C4-2B (cell line): ENCODE data around the gene ATAT1.

ENCODE experiments used
- H3K27ac ChIP-seq: fragments of 450-650 bp; 2 replicates; pipeline ENCODE4 v1.5.1; 2017
- CTCF ChIP-seq: fragments of 450-650 bp; conservative IDR thresholded peaks from 2 replicates; pipeline ENCODE4 v1.5.1; 2017; ENCODE audit warnings: mild to moderate bottlenecking
- ZFX ChIP-seq: fragments of 450-650 bp; IDR thresholded peaks from 2 replicates; pipeline ENCODE4 v1.6.1; 2017

The ATAT1 gene

GRCh38 chr6:30683980-30684338 is 57.3 kb downstream of the ATAT1 start:
- TF ChIP-seq ZFX (no peak), CTCF (no peak)
- H3K27ac ChIP-seq, result no peak overlapping the region

GRCh38 chr6:30684386-30685156 is 57.9 kb downstream of the ATAT1 start:
- H3K27ac ChIP-seq, result no peak overlapping the region

GRCh38 chr6:30685157-30686008 is 58.7 kb downstream of the ATAT1 start:
- no peak overlapping the region for H3K27ac ChIP-seq
- TF ChIP-seq CTCF, result no peak
- no peak for TF ChIP-seq ZFX

More at GRCh38 chr6:30684386-30685156, 57.9 kb downstream of the ATAT1 start:
- TF ChIP-seq CTCF, result no peak
- no peak for TF ChIP-seq ZFX

DNA sequence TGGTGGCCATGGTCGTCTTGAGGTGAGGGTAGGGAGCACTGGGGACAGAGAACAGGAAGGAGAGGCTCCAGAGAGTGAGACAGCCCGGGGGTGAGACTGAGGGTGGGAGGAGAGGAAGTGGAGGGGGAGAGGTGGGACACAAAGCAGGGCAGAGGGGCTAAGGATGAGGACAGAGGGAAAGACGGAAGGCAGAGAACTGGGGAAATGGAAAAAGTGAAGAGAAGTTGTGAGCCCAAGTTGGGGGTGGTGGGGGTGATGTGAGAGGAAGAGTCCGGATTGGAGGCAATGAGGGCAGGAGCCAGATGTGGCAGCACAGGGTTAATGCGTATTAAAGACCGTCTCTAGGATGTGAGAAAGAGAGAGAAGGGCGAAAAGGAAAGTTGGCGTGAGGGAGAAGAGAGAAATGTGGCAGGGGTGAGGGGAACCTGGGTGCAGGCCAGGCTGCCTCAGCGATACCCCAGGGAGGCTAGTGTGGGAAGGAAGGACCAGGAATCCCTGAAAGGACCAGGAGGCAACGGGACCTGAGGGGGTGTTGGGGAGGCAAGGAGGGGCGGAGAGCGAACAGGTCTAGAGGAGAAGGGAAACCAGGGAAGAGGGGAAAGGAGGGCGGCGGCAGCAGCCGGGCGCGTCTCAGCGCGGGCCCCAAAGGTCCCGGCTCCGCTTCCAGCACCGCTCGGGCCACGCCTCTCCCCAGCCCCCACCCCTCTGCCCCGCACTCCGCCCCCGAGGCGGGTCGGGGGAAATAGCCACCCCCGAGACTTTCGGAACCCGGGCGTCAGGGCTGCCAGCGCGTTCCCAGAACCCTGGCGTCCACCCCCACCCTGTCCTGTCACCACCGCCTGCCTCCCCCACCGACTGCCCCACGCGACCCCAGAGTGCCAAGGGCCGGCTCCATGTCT is 59.6 kb downstream of the ATAT1 start, which contains the start of gene PPP1R18:
Gene PPP1R18, minus strand, starts transcription at position 637 of the 899 bp plus-strand sequence. Its CDS starts 627 bp downstream, at position 10.
- TF ChIP-seq CTCF (no peak), ZFX (no peak)

GRCh38 chr6:30686908-30687658 is 60.4 kb downstream of the ATAT1 start:
- TF ChIP-seq ZFX (no peak), CTCF (no peak)
- H3K27ac ChIP-seq, result peak overlapping the region; percentile 65

More for the DNA sequence above, 59.6 kb downstream of the ATAT1 start, which contains the start of gene PPP1R18:
- peak within 1 kb of the TSS; percentile 65 for H3K27ac ChIP-seq

DNA sequence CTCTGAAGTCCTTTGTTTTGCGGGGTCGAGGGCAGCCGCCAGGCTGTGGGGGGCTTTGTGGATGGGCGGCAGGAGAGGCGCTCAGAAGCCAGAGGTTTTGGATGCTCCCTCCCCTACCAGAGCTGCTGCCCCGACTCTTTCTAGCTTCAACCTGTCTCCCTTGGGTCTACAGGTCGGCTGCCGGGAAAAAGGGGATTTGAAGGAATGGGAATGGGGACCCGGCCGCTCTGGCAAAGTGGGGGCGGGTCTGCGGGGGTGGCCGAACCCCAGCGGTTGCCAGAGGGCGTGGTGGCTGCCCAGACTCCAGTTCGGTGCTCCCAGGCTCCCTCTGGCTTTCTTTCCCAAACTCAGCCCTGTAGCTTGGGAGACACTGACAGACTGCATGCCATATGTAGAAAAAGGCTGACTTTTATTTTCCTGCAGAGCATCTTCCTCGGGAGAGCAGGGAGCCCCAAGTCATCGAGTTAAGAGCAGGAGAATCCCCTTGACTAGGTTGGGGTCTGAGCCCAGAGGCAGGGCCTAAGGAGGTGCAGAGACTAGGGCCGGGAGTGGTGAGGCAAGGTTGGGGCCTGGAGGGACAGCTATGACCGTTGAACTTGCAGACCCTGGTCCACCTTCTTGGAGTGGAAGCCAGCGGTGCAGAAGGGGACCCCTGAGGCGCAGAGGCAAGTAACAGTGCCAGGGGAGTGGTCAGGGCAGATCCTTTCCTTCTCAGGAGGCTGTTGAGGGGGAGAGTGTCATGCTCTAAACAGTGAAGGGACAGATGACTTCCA is 61.2 kb downstream of the ATAT1 start:
- TF ChIP-seq ZFX, result no peak
- TF ChIP-seq CTCF, result no peak
- H3K27ac ChIP-seq, result peak overlapping the region; percentile 65
